Colonic mucosa (tissue), 4 donors: ENCODE results near the gene KLHL14. TPM values are rescaled to one million over a fixed set of nuclear protein-coding genes. Genes with fewer than 3 reads are reported as not detected.
"Not testable (repeated sequence)": the region's sequence is repeated elsewhere in the genome, so short reads cannot be mapped to it uniquely, and the experiment has no call there.

ENCODE experiments used
- DNase-seq: peaks from one replicate; pipeline ENCODE4 v3.0.0-alpha.2; 2020
- H3K27ac ChIP-seq: fragments of 200-600 bp; one replicate; pipeline ENCODE4 v1.8.0; 2021
- H3K27me3 ChIP-seq: fragments of 200-600 bp; one replicate; pipeline ENCODE4 v1.8.0; 2021
- H3K36me3 ChIP-seq: fragments of 200-600 bp; one replicate; pipeline ENCODE4 v1.8.0; 2021
- H3K4me1 ChIP-seq: fragments of 200-600 bp; one replicate; pipeline ENCODE4 v1.8.0; 2021; ENCODE audit warnings: mild to moderate bottlenecking
- H3K4me3 ChIP-seq: fragments of 200-600 bp; one replicate; pipeline ENCODE4 v1.8.0; 2021
- H3K9ac ChIP-seq, 2 donors: one replicate each; pipeline ENCODE4 v1.7.0; 2013; ENCODE audit warnings: control low read depth in 2 of 2, low read depth in 2 of 2, low read length in 2 of 2
- H3K9me3 ChIP-seq: fragments of 200-600 bp; one replicate; pipeline ENCODE4 v1.8.0; 2021
- intact Hi-C: fragments of 100-400 bp; cut with DNase I; formaldehyde crosslinking; loops from one replicate; pipeline ENCODE4 v1.14.1; 2022
- total RNA-seq, 2 donors: library from RNA; stranded (reverse); fragmentation: NEBNext Ultra II Directional in 1 of 2; extraction: Animal tissue kit (Norgen Biotek cat#: 25700) in 1 of 2; gene quantifications; one replicate each; pipeline ENCODE4 v1.2.1, GENCODE V29; 2021
- TF ChIP-seq, protein P1 (sequence below): fragments of 200-600 bp; IDR thresholded peaks from one replicate; pipeline ENCODE4 v1.8.0; 2022; ENCODE audit warnings: antibody characterized with exemption, mild to moderate bottlenecking
- donor health status: healthy.
- donor health status: DM: no; HTN: no; CAD: no.
- donor health status: DM: no; HTN: no; CAD: no.

Gene KLHL14
- total RNA-seq, 2 donors from 2014 or later: 0.07 to 0.08 TPM

DNA sequence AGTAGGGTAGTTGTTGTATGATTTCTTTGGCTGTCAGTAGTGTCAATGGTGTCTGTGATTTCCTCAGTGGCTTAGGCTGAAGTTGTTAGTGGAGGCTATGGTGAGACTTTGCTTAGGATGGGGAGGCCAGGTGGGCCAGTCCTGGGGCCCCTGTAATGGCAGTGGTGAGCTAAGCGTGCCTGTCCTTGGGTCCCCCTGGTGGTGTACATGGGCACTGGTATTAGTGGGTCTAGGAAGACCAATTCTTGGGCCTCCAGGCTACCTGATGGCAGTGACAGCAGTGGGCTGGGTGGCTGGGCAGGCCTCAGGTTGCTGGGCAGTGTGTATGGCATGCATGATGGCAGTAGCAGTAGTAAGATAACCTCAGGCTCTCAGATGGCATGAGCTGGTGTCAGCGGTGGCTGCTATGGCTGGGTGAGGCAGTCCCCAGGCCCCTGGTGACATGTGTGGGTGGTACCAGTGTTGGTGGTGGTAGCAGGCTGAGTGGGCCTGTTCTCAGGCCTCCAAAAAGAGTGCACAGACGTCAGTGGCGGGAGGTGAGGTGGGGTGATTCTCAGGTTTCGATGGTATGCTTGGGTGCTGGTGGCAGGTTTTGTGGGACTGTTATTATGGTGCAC, 103.2 kb downstream of the KLHL14 start:
- Histone ChIP-seq H3K27me3 (no peaks in the 10 kb centered on the region), H3K27ac (no peak overlapping the region), H3K36me3 (no peaks in the 10 kb centered on the region), H3K9me3 (no peaks in the 10 kb centered on the region), H3K9ac (no peak overlapping the region), H3K4me1 (no peaks in the 10 kb centered on the region), H3K4me3 (no peak overlapping the region)
- intact Hi-C loops: no loop called here
- DNase-seq: no peak
- TF ChIP-seq, protein P1, sequence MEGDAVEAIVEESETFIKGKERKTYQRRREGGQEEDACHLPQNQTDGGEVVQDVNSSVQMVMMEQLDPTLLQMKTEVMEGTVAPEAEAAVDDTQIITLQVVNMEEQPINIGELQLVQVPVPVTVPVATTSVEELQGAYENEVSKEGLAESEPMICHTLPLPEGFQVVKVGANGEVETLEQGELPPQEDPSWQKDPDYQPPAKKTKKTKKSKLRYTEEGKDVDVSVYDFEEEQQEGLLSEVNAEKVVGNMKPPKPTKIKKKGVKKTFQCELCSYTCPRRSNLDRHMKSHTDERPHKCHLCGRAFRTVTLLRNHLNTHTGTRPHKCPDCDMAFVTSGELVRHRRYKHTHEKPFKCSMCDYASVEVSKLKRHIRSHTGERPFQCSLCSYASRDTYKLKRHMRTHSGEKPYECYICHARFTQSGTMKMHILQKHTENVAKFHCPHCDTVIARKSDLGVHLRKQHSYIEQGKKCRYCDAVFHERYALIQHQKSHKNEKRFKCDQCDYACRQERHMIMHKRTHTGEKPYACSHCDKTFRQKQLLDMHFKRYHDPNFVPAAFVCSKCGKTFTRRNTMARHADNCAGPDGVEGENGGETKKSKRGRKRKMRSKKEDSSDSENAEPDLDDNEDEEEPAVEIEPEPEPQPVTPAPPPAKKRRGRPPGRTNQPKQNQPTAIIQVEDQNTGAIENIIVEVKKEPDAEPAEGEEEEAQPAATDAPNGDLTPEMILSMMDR: no peak

DNA sequence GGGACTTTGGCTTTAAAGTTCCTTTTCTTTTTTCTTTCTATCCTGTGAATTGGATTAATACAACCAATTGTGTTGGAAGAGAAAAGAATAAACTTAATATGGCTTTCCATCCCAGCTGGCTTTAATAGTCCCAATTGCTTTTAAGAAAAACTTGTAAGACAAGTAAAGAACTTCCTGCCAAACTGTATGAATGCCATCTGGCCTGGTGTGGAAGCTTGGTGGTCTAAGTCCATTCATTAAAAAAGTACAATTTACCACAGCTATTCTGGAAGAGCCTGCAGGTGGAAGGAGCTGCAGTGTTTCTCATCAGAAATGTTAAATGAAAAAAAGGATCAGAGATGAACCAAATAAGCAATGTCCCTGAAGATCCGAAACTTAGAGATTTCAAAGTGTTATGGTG, 103.9 kb downstream of the KLHL14 start:
- Histone ChIP-seq H3K27me3 (no peaks in the 10 kb centered on the region), H3K27ac (no peak overlapping the region), H3K9ac (no peak overlapping the region), H3K4me1 (no peaks in the 10 kb centered on the region), H3K9me3 (no peaks in the 10 kb centered on the region), H3K36me3 (no peaks in the 10 kb centered on the region), H3K4me3 (no peak overlapping the region)
- intact Hi-C loops: no loop called here
- TF ChIP-seq, protein P1: no peak
- DNase-seq: no peak

DNA sequence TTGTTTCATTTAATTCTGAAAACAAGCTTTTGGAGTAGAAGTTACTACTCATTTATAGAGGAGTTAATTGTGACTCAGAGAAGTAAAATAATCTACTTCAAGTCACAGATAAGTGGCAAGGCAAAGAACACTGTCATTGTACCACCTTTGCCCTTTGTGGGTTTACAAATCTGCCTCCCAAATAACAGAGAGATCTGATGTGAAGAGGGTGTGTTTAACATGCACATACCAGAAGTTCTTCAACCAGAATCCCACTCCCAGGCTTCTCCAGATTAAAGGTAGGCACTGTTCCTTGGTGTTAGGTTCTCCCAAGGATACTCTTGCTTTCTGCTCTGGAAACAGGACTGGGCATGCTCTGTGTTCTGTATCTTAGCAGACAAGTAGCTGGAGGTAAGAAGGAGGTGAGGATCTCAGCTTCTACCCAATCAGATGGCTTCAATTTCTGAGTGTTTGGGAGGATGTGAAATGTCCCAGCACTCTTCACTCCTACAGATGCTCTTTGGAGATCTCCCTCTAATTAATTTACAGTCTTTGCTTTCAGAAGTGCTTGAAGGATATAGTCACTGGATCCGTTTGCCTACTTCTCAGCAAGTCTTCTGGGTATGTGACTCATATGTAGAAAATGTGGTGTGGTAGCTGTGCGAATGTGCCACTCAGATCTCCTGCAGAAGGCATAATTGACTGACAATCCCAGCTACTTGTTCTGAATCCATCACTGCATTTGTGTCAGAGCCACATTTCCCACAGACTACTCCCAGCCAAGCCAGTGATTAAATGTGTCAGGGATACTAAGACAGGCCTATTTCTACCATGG, 111.1 kb downstream of the KLHL14 start:
- Histone ChIP-seq H3K4me1 (no peaks in the 10 kb centered on the region), H3K9me3 (no peaks in the 10 kb centered on the region), H3K9ac (no peak overlapping the region), H3K27me3 (no peaks in the 10 kb centered on the region), H3K27ac (no peak overlapping the region), H3K4me3 (no peak overlapping the region), H3K36me3 (no peaks in the 10 kb centered on the region)
- intact Hi-C loops: no loop called here
- DNase-seq: no peak
- TF ChIP-seq, protein P1: no peak

DNA sequence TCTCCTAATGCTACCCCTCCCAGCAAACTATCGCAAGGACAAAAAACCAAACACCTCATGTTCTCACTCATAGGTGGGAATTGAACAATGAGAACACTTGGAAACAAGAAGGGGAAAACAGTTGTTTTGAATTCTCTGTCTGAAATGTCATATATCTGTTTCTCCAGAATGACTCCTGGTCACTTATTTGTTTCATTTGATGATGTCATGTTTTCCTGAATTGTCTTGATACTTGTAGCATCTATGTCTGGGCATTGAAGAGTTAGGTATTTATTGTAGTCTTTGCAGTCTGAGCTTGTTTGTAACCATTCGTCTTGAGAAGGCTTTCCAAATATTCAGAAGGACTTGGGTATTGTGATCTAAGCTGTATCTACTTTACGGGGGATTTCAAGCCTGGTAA, 118.3 kb downstream of the KLHL14 start:
- H3K27me3 ChIP-seq, DNase-seq, intact Hi-C loops: not testable (repeated sequence)

DNA sequence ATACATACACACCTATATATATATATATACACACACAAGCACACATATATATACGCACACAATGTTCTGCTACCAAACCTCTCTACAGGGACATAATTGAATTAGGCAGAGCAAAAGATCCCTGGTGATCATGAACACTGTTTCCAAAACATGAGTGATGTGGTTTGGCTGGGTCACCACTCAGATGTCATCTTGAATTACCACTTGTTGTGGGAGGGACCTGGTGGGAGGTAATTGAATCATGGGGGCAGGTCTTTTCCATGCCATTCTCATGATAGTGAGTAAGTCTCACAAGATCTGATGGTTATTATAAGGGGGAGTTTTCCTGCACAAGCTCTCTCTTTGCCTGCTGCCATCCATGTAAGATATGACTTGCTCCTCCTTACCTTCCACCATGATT, 135.2 kb downstream of the KLHL14 start:
- H3K36me3 ChIP-seq, intact Hi-C loops, H3K9ac ChIP-seq, H3K27ac ChIP-seq, H3K4me3 ChIP-seq, DNase-seq, H3K4me1 ChIP-seq, H3K9me3 ChIP-seq, H3K27me3 ChIP-seq: not testable (repeated sequence)

More for the DNA sequence above, 118.3 kb downstream of the KLHL14 start:
- not testable (repeated sequence) for H3K36me3 ChIP-seq, H3K4me3 ChIP-seq, H3K9me3 ChIP-seq, H3K9ac ChIP-seq, H3K27ac ChIP-seq, H3K4me1 ChIP-seq

DNA sequence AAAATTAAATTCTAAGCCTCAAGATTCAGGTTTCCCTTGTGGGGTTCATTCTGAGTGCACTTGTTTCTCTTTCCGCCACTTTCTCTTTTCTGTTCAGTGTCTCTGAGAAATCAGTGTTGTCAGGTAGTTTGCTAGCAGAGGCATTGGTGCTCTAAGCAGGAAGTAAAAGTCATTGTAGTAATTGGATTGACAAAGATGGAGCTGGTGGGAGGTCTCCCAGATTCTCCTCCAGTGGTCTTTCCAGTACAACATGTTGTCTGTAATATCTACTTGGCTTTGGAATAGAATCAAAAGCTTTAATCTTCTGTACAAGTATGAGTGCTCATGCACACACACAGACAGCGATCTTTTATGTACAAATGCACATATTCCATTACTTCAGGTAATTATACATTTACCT, 135.6 kb downstream of the KLHL14 start:
- intact Hi-C loops: no loop called here
- Histone ChIP-seq H3K9ac (no peak overlapping the region), H3K9me3 (no peaks in the 10 kb centered on the region), H3K27ac (no peak overlapping the region), H3K4me1 (no peaks in the 10 kb centered on the region), H3K4me3 (no peak overlapping the region), H3K27me3 (no peaks in the 10 kb centered on the region), H3K36me3 (no peaks in the 10 kb centered on the region)
- TF ChIP-seq, protein P1: no peak
- no peak for DNase-seq
